Sigmoid colon (tissue), 7 donors: Measurements from ENCODE around the gene OTP. TPM values are rescaled to one million over a fixed set of nuclear protein-coding genes. Genes with fewer than 3 reads are reported as not detected.

ENCODE experiments used
- DNase-seq: peaks from one replicate; pipeline ENCODE4 v3.0.0-alpha.2; 2019
- H3K27ac ChIP-seq, 4 donors: fragments of 200-600 bp; sonication (generic); one replicate each; pipeline ENCODE4 v1.5.1; 2016 to 2019; ENCODE audit warnings: mild to moderate bottlenecking in 1 of 4
- H3K27me3 ChIP-seq, 3 donors: fragments of 200-600 bp; sonication (generic); one replicate each; pipeline ENCODE4 v1.5.1; 2019; ENCODE audit warnings: mild to moderate bottlenecking in 1 of 3
- H3K36me3 ChIP-seq, 4 donors: fragments of 200-600 bp; sonication (generic); one replicate each; pipeline ENCODE4 v1.5.1; 2016 to 2019
- H3K4me1 ChIP-seq, 4 donors: fragments of 200-600 bp; sonication (generic); one replicate each; pipeline ENCODE4 v1.5.1; 2017 to 2019
- H3K4me3 ChIP-seq, 4 donors: fragments of 200-600 bp; sonication (generic); one replicate each; pipeline ENCODE4 v1.5.1; 2017 to 2019; ENCODE audit warnings: mild to moderate bottlenecking in 2 of 4, moderate library complexity in 1 of 4
- H3K9me3 ChIP-seq, 4 donors: fragments of 200-600 bp in 3 of 4; sonication (generic) in 3 of 4; one replicate each; pipeline versions ENCODE4 v1.5.1 to v1.6.1; 2013 to 2019
- CTCF ChIP-seq, 4 experiments: fragments of 450-650 bp in 3 of 4; fragments of 200-600 bp in 1 of 4; IDR thresholded peaks; one replicate each; pipeline ENCODE4 v1.5.1; 2016 to 2019; ENCODE audit warnings: antibody characterized with exemption in 4 of 4, mild to moderate bottlenecking in 3 of 4, moderate library complexity in 2 of 4
- EP300 ChIP-seq, 4 donors: sonication (generic); formaldehyde crosslinking; IDR thresholded peaks; one replicate each; pipeline ENCODE4 v1.6.1; 2017; ENCODE audit warnings: antibody characterized with exemption in 4 of 4
- POLR2A ChIP-seq, 2 donors: fragments of 450-650 bp; IDR thresholded peaks; one replicate each; pipeline ENCODE4 v1.6.1; 2016; ENCODE audit warnings: antibody characterized with exemption in 2 of 2, mild to moderate bottlenecking in 2 of 2, moderate library complexity in 2 of 2
- POLR2AphosphoS5 ChIP-seq, 4 donors: sonication (generic); formaldehyde crosslinking; IDR thresholded peaks; one replicate each; pipeline ENCODE4 v1.6.1; 2017; ENCODE audit warnings: antibody characterized with exemption in 4 of 4
- WGBS, 2 donors: extraction: QIAGEN DNeasy Blood & Tissue Kit; methylation state at CpG; one replicate each; pipeline ENCODE4 v1.1.7; 2013; 5-methylcytosine and 5-hydroxymethylcytosine counted together
- intact Hi-C: fragments of 100-400 bp; cut with DNase I; formaldehyde crosslinking; loops from one replicate; pipeline ENCODE4 v1.15.1; 2023
- polyA plus RNA-seq, 3 donors: library from polyadenylated mRNA; stranded (reverse); fragments of 200-250 nt; gene quantifications; one replicate each; pipeline ENCODE4 v1.2.3, GENCODE V29; 2013
- total RNA-seq, 4 donors: library from RNA; depleted of rRNA; stranded (reverse); fragments of >200 nt; gene quantifications; one replicate each; pipeline ENCODE4 v1.1.0, GENCODE V29; 2016
- donor health status: healthy with polysubstance abuse.
- donor health status: Bipolar disorder and iron deficiency.
- donor health status: healthy.

OTP gene
- not detected for total RNA-seq
- not detected for polyA plus RNA-seq

- H3K4me3 ChIP-seq = no peak within 1 kb of the TSS
- intact Hi-C loops = no loop called here
- H3K36me3 ChIP-seq = no peaks in the 10 kb centered on the region
- H3K4me1 ChIP-seq = peaks cover 0 to 39% (median 34%) of the 10 kb centered on the region in 4 donors
- DNase-seq = no peak
- no peaks in the 10 kb centered on the region for H3K9me3 ChIP-seq
- H3K27me3 ChIP-seq = peaks cover 88 to 100% (median 100%) of the 10 kb centered on the region in 3 donors
- 11 to 21% methylated on average over 24 of the region's 24 CpGs for WGBS, 2 donors
- no peak within 1 kb of the TSS for H3K27ac ChIP-seq
- TF ChIP-seq EP300 (IDR thresholded peaks at IDR 0.05) (no peak), CTCF (IDR thresholded peaks at IDR 0.05) (no peak), POLR2AphosphoS5 (IDR thresholded peaks at IDR 0.05) (no peak), POLR2A (IDR thresholded peaks at IDR 0.05) (no peak)
Observed at GRCh38 chr5:77637998-77638762, at the start of gene OTP. OTP (minus strand) TSS chr5:77638713; CDS start chr5:77638549, 164 bp downstream.

- Histone ChIP-seq H3K4me3 (no peak overlapping the region), H3K4me1 (no peaks in the 10 kb centered on the region), H3K27me3 (no peaks in the 10 kb centered on the region), H3K27ac (no peak overlapping the region), H3K9me3 (no peaks in the 10 kb centered on the region), H3K36me3 (peaks cover 0 to 6% (median 2%) of the 10 kb centered on the region in 4 donors)
- no peak for DNase-seq
- 88 to 92% methylated on average over 6 of the region's 6 CpGs for WGBS, 2 donors
- no peak for TF ChIP-seq POLR2A (IDR thresholded peaks at IDR 0.05)
- TF ChIP-seq EP300 (IDR thresholded peaks at IDR 0.05) = no peak
- TF ChIP-seq CTCF (IDR thresholded peaks at IDR 0.05) = no peak
- TF ChIP-seq POLR2AphosphoS5 (IDR thresholded peaks at IDR 0.05) = no peak
- intact Hi-C loops = no loop called here
Observed at GRCh38 chr5:77683171-77683732, 44.7 kb upstream of the OTP start.

GRCh38 chr5:77670526-77670925 is 32.0 kb upstream of the OTP start:
- intact Hi-C loops = no loop called here
- DNase-seq = no peak
- 58 to 61% methylated on average over 3 of the region's 3 CpGs for WGBS, 2 donors
- Histone ChIP-seq H3K27ac (no peak overlapping the region), H3K36me3 (no peaks in the 10 kb centered on the region), H3K4me1 (no peaks in the 10 kb centered on the region), H3K9me3 (peaks cover 0 to under 1% (median 0%) of the 10 kb centered on the region in 4 donors), H3K4me3 (no peak overlapping the region), H3K27me3 (peaks cover 0 to 3% (median 0%) of the 10 kb centered on the region in 3 donors)
- TF ChIP-seq CTCF (IDR thresholded peaks at IDR 0.05) (no peak), POLR2AphosphoS5 (IDR thresholded peaks at IDR 0.05) (no peak), EP300 (IDR thresholded peaks at IDR 0.05) (no peak)

- no peak overlapping the region for H3K27ac ChIP-seq
- H3K36me3 ChIP-seq = no peaks in the 10 kb centered on the region
- WGBS, 2 donors = 88 to 92% methylated on average over 1 of the region's 1 CpG
- no peaks in the 10 kb centered on the region for H3K4me1 ChIP-seq
- no peak overlapping the region for H3K4me3 ChIP-seq
- peaks cover 0 to 3% (median 0%) of the 10 kb centered on the region in 3 donors for H3K27me3 ChIP-seq
- TF ChIP-seq CTCF (IDR thresholded peaks at IDR 0.05) (no peak), POLR2A (IDR thresholded peaks at IDR 0.05) (no peak), EP300 (IDR thresholded peaks at IDR 0.05) (no peak), POLR2AphosphoS5 (IDR thresholded peaks at IDR 0.05) (no peak)
- DNase-seq = no peak
- no peaks in the 10 kb centered on the region for H3K9me3 ChIP-seq
- intact Hi-C loops = no loop called here
Observed at GRCh38 chr5:77669677-77670076, 31.2 kb upstream of the OTP start.
